GM18907 (cell line): Measurements from ENCODE around the gene ZIC4.

ENCODE experiments used
- ATAC-seq: cut with Tn5 transposase; IDR thresholded peaks from one replicate; pipeline ENCODE4 v1.9.1; 2021; ENCODE audit warnings: mild to moderate bottlenecking, moderate library complexity; ENCODE audit not compliant: unreplicated experiment

The ZIC4 gene

DNA sequence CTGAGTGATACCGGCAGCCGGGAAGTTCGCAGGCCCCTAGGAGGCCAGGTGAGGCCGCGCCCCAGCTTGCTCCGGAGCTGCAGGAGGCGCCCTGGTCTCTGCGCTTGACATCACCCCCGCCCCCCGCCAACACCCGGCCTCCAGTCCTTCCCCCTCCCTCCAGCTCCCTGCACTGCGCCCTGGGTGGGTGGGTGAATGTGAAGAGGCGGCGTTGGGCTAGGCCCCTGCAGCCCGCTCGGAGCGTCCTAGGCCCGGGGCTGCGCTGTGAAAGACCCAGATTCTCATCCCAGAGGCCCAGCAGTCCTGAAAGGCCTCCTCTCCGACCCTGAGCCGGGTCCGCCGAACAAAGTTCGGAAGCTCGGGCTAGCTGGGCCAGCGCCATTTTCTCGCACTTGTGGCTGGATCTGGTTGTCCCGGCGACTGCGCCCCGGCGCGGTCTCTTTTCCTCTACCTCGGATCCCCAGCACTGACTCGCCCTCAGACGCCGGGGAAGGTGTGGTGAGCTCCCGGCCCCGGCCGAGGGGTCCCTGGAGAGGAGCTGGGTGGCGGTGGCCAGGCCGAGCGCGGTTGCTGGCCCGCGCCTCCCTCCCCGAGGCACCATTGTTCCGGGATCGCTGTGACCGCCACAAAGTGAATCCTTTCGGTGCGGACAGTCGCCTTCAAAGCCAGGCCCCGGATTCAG is 12.9 kb downstream of the ZIC4 start:
- ATAC-seq, result no peak

DNA sequence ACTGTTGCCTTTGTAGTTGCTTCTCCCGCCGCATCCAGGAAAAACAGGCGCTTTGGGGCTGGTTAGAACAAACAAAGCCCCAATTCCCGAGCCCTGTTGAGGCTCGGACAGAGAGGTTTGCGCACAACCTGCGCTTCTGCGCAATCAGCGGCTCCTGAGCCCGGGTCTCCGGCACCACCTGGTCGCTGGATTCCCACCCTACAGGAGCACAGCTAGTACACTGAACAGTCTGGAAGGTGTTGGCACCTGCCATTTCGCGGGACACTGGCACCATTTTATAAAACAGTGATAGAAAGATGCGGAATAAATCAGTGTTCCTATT is 13.8 kb downstream of the ZIC4 start:
- no peak for ATAC-seq

DNA sequence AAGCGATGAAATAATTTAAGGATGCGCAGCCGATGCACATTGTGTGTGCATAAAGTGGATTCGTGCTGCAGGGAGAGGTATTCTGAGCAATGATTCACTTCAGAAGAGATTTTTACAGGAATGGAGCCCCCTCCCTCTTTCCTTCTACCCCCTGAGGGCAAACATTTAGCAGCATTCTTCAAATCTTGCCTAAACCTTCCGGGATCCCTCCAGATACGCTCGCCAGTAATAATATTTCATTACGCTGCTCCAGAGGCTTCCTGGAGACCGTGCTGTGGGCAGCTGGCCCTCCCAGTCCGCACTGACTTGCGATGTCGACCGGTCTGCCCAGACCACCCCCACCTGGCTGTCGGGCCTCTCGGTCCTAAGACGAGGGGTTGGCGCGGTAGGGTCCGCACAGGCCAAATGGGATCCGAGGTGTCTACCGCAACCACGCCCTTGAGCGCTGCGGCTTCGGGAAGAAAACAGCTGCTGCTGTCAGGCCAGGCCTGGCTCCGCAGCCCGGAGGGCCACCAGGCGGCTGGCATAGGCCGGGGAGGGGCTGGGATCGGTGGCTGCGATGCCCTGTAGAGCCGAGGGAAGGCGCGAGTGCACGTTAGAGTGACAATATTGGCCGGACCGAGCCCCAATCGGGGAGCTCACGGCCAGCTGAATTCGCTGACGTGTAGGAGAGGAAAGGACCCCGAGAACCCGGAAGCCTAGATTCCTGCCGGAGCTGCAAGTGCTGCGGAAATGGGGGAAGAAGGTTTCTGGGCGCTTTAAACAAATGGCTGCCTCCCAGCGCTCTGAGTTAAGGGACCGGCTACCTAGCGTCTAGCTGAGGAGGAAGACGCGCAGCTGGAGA is 14.3 kb downstream of the ZIC4 start:
- no peak for ATAC-seq

DNA sequence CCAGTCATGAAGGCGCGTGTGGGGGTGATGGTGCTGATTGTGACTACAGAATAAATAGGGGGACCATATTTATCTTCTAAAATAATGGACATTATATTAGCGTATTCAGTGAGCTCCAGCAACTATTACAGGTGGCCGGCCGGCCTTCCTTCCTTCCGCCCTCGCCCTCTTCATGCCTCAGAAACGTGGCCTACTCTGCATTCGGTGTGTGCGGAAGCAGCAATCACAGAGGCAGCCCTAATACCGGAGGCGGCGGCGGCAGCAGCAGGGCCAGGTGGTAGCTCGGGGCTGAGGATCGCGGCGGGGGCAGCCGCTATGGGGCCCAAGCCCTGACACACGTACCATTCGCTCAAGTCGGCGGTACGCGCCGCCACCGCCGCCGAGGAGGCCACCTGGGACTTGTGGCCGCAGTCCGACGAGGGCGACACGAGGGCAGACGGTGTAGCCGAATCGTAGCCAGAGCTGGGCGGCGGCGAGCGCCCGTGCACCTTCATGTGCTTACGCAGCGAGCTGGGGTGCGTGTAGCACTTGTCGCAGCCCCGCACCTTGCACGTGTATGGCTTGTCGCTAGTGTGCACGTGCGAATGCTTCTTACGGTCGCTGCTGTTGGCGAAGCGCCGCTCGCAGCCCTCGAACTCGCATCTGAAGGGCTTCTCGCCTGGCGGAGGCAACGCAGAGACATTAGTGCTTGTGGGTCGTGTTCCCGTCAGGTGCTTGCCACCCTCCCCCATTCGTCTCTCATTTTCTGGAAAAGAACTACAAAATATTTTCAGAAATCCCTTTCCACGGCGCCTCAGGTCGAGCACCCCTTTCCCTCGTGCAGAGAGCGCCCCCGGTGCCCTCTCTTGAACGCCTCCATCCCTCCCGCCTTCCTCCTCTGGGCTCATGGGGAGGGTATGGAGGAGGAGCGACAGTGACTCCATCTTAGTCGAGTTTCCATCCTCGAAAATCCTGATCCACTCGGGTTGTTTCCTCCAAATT is 15.5 kb downstream of the ZIC4 start:
- no peak for ATAC-seq

DNA sequence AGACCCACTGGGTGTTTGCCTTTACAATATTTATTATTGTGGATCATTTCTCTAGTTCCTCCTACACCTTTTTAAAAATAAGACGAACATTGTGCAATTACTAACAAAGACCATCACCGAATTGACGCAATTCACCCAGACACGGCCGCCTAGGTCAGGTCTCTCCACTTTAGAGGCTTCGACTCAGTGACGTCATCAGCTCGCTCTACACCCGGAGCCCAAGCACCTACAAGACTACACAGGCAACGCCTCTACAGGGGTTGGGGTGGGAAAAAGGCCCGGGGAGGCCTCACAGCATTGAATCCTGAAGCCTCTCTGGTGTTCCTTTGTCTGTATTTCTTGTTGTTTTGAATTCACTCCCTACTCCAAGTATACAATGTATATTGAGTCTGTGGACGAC is 16.6 kb downstream of the ZIC4 start:
- ATAC-seq, result no peak

- ATAC-seq, result no peak
These were observed 17.4 kb downstream of the ZIC4 start for GRCh38 chr3:147388700-147389580.

DNA sequence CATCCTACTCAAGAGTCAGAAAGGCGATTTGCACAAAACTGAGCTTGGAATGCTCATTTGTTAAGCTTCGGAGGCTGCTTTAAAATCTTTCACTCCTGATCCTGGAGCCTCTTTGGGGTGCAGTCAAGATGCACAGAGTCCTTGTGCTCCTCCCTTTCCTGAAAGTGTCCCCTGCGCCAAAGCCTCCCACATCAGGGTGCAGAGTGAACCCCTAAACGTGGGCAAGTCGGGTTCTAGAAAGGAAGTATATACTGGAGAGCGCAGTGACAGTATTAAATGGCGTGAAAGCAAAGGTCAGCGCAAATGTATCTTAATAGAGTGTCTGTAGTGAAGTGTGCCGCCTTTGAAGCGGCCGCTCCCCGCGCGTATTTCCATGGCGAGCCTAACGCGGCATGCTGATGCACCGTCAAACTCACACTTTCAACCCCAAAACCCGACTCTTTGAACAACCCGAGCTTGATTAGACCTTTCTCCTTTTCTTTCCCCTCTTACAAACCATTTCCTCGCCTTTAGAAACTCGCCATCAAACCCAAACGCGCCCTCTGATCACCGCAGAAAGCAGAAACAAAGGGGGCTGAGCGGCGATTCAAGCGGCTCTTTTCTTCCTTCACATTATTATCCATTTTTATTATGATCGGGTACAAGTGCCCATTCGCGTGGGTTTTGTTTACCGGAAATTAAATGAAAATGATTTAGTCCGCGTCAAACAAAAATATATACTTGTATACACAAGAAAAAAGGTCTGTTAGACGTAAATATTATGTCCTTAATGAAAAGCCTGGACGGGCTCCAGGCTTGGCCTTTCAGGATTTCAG is 18.3 kb downstream of the ZIC4 start:
- ATAC-seq, result no peak

DNA sequence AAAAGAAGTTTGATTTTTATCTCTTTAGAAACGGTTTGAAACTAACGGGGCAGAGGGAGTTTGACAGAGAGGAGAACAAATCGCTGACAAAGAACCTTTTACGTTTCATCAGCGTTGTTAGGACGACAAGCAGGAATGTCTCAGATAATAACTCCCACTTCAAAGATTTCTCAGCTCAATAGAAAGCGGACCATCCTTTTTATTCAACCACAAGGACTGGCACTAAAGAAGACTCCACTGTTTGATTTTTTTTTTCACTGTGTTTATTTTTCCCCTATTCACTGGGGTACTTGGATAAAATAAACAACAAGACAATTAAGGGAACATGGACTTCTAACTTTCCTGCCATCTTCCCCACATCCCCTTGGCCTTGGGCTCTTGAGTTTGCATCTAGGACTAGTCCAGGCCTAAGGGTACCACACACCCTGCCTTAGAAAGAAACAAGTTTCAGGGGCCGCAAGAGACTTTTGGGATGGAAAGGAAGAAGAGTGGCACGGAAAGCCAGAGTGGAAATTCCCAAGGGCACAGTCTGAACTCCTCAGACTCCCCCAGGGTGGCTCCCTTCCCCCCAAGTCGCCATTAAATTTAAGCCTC is 19.0 kb downstream of the ZIC4 start:
- ATAC-seq, result no peak

DNA sequence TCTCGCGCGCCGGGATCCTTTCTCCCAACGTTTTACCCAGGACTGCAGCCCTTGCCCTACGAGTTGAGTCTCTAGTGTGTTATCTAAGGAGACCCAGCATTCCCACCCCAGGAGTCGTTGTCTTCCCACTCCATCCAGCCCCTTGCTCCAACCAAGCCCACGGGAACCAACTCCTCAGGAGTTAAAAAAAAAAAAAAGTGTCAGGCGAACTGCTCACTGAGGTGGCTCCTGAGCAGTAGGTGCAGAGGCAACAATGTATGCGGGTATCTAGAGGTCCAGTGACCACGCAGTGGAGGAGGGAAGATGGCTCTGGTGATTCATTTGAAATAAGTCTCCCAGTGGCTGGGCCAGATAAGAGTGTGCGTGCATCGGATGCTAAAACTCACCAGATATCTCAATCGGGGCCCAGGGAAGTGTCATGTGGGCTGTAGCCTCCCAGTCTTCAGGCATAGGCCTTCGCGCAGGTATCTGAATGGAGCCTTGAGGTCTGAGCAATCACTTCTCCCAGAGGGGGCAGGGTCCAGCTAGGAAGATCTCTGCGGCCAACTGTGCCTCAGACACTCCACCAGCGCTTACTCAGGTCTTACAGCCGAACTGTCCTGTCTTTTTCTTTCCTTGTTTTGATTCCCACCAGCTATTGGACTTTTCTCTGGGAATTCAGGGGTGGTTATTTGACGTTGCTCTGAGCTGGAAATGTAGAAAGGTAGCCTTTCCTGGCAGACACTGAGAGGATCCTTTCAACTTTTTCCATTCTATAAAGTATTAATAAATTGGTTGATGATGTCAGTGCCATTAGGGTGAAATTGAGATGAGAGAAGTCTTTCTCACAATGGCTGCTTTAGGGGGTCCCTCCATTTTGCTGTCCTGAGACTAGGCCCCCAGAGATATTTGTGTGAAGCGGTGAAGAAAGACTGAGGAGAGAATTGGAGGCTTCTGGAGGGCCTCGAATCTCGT is 21.0 kb downstream of the ZIC4 start:
- ATAC-seq, result no peak

DNA sequence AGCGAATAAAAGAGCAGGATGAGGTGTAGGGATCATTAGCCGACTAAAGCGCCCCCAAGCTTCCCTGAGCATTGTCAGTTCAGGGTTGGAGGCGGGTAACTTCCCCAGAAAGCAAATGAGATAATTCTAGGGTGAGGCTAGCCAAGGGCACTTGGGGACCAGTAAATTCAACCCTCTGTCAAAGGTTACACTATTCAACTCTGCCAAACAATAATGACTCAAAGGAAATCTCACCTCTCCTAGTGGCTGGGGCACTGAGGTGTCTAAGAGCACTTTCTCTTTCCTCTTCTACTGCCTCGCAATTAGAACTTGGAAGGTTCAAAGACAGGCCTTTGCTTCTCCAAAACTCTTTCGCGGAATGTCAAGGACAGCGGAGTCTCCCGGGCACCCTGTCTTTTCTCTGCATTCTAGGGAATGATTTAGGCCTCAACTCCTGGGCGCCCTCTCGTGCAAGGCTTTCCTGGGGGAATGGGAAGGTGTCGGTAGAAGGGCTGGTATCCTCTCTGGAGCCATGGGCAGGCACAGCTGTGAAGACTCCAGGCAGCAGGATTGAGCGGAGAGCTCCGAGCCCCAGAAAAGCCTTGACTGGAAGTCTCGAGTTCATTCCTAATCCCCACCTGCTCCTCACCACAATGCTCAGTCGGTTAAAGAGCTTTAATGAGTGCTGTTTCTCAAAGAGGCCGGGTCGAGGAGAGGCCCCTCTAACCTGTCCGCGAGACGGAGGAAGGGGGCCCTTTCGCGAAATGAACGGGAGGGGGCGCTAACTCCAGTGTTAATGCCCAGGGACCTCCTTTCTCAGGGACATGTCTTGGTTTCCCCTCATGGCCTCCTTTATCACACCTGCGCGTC is 21.9 kb downstream of the ZIC4 start:
- no peak for ATAC-seq

DNA sequence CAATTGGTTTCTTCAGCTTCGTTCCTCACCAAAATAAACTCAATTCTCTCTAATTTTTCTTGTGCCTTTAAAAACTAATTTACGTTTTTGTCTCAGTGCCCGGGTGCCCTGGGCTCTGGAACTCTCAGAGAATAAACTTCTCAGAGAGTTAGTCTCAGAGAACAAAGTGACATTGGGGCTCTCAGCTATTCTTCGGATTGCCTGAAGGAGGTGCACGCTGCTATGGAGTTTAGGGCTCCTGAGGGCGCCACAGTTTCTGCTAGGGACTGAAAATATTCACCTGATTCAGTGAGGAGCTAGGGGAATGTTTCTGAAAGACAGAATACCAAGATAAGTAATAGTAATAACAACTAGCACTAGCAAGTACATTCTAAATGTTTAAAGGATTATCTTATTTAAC is 22.7 kb downstream of the ZIC4 start:
- ATAC-seq, result no peak

- no peak for ATAC-seq
These were observed 24.7 kb downstream of the ZIC4 start for GRCh38 chr3:147381596-147381995.

DNA sequence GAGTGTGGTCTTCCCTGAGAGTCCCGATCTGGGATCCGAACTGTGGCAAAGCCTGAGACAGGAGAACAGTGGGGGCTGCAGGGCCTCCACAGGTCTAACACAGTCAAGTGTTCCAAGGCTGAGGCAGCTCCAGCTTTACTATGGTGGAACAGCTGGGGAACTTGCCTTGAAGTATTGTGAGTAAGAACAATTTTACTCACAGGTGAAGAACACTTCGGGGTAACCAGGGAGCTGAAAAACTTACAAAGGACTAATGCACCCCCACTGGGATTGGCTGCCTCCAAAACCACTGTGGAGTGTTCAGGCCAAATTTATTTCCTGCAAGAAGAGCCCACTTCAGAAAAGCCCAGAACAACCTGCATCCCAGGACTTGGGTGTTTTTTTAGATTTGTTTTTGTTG is 25.4 kb downstream of the ZIC4 start:
- ATAC-seq, result no peak

GRCh38 chr3:147380387-147380951 is 25.9 kb downstream of the ZIC4 start:
- ATAC-seq, result no peak

GRCh38 chr3:147379651-147380050 is 26.7 kb downstream of the ZIC4 start:
- ATAC-seq, result no peak

DNA sequence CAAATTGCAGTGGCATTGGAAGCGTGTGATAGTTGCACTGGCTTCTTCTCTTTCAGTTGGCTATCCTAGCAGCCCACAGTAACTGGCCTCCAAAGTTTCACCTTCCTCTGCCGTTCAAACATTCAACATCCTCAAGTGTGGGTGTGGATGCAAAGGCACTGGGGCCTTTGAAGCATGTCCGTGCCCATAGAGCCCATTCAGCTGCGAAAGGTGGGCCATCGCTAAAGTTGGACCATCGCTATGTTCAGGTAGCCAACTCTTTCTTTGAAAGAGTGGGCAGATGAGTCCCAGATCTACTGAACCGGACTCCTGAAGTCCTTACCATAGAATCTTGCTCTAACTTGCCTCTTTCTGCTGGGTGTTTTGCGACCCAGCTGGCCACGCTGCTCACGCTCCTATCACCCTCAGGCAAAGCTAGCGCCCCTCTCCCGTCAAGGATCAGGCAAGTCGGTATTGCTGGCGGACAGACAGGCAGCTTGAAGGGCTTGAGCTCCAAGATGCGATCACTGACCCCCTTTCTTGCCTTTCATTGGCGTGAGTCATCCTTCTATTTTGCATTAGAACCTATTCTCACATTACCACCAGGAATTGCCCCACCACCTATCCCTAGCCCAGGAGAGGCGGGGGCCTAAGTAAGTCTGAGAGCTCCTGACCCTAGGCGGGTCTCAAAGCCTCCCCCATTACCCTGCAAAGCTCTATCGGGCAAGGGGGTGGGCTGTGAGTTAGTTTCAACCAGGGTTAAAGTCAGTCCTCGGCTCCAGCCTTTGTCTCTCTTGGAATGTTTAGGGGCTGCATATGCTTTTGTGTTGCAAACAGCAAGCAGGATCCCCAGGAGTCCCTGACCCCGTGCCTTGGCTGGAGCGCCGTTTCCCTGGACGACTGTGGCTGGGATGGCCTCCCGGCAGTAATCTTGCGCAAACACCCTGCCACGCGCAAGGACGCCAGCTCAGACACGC is 28.7 kb downstream of the ZIC4 start:
- no peak for ATAC-seq
